Measurements from ENCODE around the gene NIPBL.

DNA sequence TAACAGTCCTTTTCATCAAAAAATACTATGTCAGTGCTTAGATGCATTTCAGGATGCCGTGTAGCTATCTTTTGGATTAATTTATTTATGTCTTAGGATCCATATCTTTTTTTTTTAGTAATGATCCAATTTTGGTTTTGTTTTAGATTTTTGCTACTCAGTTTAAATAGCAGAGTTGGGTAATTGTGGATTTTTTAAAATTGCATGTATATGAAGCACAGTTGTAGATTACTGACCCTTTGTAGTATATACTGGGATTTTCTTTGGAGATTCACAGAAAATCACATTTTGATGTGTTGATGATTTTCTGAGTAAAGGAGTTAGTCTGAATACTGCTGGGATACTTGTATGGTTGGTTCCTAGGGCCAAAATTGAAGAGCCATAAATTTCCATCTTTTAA, 111.8 kb downstream of the NIPBL start:
- TF ChIP-seq POLR2AphosphoS5 (IDR thresholded peaks at IDR 0.05; ENCODE audit: low read depth, low read length), result no peak
- no peak for TF ChIP-seq POLR2A (IDR thresholded peaks at IDR 0.05; ENCODE audit: low read depth, low read length)
- no peak for TF ChIP-seq SPI1 (IDR thresholded peaks at IDR 0.05; ENCODE audit: low read depth, low read length)
- TF ChIP-seq TAF1 (IDR thresholded peaks at IDR 0.05; ENCODE audit: low read depth, low read length), result no peak
